Measurements from ENCODE around the gene ANKRD18A. TPM values are rescaled to one million over a fixed set of nuclear protein-coding genes. Genes with fewer than 3 reads are reported as not detected.

Gene ANKRD18A
- polyA plus RNA-seq, 1 donor from 2014 or later: 0.45 TPM

- no peak for TF ChIP-seq CTCF (IDR thresholded peaks at IDR 0.05; ENCODE audit: poor library complexity, severe bottlenecking)
Measured at GRCh38 chr9:38643815-38644173, 23.4 kb upstream of the ANKRD18A start (continued).

- Histone ChIP-seq H3K9me3 (ENCODE audit: low read length) (no peaks in the 10 kb centered on the region), H3K79me2 (replicated peaks; ENCODE audit: insufficient read depth, low read length) (no peaks in the 10 kb centered on the region), H3K27ac (ENCODE audit: low read length) (no peak overlapping the region), H3K36me3 (ENCODE audit: insufficient read depth, low read length) (no peaks in the 10 kb centered on the region), H3F3A (ENCODE audit: insufficient read depth, low read length, poor library complexity, severe bottlenecking) (no peaks in the 10 kb centered on the region), H3K9ac (ENCODE audit: low read length) (no peak overlapping the region), H3K27me3 (ENCODE audit: insufficient read depth, low read depth, low read length) (no peaks in the 10 kb centered on the region), H3K9me2 (ENCODE audit: insufficient read depth, low read length) (no peaks in the 10 kb centered on the region), H3K4me2 (ENCODE audit: low read length) (no peak overlapping the region), H2AFZ (ENCODE audit: low read depth, low read length) (no peak overlapping the region), H3K4me3 (ENCODE audit: low read length) (no peak overlapping the region), H4K20me1 (ENCODE audit: insufficient read depth) (no peaks in the 10 kb centered on the region)
- no peak for TF ChIP-seq REST (IDR thresholded peaks at IDR 0.05; ENCODE audit: borderline replicate concordance)
- no peak for TF ChIP-seq TAF1 (IDR thresholded peaks at IDR 0.05; ENCODE audit: low read depth)
- no peak for TF ChIP-seq RAD21 (conservative IDR thresholded peaks at IDR 0.05)
- TF ChIP-seq EP300 (conservative IDR thresholded peaks at IDR 0.05; ENCODE audit: poor library complexity, severe bottlenecking): no peak
- TF ChIP-seq SMC3 (conservative IDR thresholded peaks at IDR 0.05; ENCODE audit: poor library complexity): no peak
- no peak for TF ChIP-seq EZH2 (IDR thresholded peaks at IDR 0.05; ENCODE audit: borderline replicate concordance, insufficient read depth, low read length, poor library complexity, severe bottlenecking)
- TF ChIP-seq CTCF (IDR thresholded peaks at IDR 0.05; ENCODE audit: poor library complexity, severe bottlenecking): no peak
- no peak for TF ChIP-seq MXI1 (conservative IDR thresholded peaks at IDR 0.05; ENCODE audit: poor library complexity, severe bottlenecking)
- no peak for TF ChIP-seq POLR2AphosphoS5 (IDR thresholded peaks at IDR 0.05)
Measured at GRCh38 chr9:38642951-38643814, 22.8 kb upstream of the ANKRD18A start.

All from neural cell (in vitro differentiated cells).